Osteocyte (in vitro differentiated cells): ENCODE data around the gene GNPTG. TPM values are rescaled to one million over a fixed set of nuclear protein-coding genes. Genes with fewer than 3 reads are reported as not detected.

Experiments used
- DNase-seq: peaks from one replicate; pipeline ENCODE4 v3.0.0; 2021; ENCODE audit warnings: mixed read lengths; ENCODE audit not compliant: unreplicated experiment; ENCODE audit errors: extremely low spot score
- H3K27ac Mint-ChIP-seq: one replicate; pipeline ENCODE4 v1.8.0; 2021; ENCODE audit warnings: mild to moderate bottlenecking, mixed read lengths; ENCODE audit not compliant: unreplicated experiment
- H3K27me3 Mint-ChIP-seq: one replicate; pipeline ENCODE4 v1.8.0; 2021; ENCODE audit warnings: mixed read lengths; ENCODE audit not compliant: unreplicated experiment
- H3K36me3 Mint-ChIP-seq: one replicate; pipeline ENCODE4 v1.8.0; 2021; ENCODE audit warnings: mixed read lengths; ENCODE audit not compliant: unreplicated experiment
- H3K4me1 Mint-ChIP-seq: one replicate; pipeline ENCODE4 v1.8.0; 2021; ENCODE audit warnings: mixed read lengths; ENCODE audit not compliant: unreplicated experiment
- H3K4me3 Mint-ChIP-seq: one replicate; pipeline ENCODE4 v1.8.0; 2021; ENCODE audit warnings: mild to moderate bottlenecking, moderate library complexity, mixed read lengths; ENCODE audit not compliant: unreplicated experiment
- H3K9me3 Mint-ChIP-seq: one replicate; pipeline ENCODE4 v1.8.0; 2021; ENCODE audit warnings: mixed read lengths; ENCODE audit not compliant: unreplicated experiment
- total RNA-seq: library from RNA; stranded (reverse); gene quantifications from 2 replicates; pipeline ENCODE4 v1.2.1, GENCODE V29; 2021
- TF ChIP-seq, protein P1 (sequence below): fragments of 200-600 bp; sonication (generic); IDR thresholded peaks from 2 replicates; pipeline ENCODE4 v1.5.0; 2021; ENCODE audit warnings: antibody characterized with exemption, mild to moderate bottlenecking, moderate library complexity

The GNPTG gene
- total RNA-seq, 1 donor from 2014 or later = 94.3 TPM

GRCh38 chr16:1390239-1390779, 38.6 kb downstream of the GNPTG start:
- Mint-ChIP-seq H3K36me3 (peaks cover 16% of the 10 kb centered on the region), H3K4me3 (no peak overlapping the region), H3K27me3 (no peaks in the 10 kb centered on the region), H3K9me3 (no peaks in the 10 kb centered on the region), H3K4me1 (no peaks in the 10 kb centered on the region), H3K27ac (no peak overlapping the region)
- TF ChIP-seq, protein P1, sequence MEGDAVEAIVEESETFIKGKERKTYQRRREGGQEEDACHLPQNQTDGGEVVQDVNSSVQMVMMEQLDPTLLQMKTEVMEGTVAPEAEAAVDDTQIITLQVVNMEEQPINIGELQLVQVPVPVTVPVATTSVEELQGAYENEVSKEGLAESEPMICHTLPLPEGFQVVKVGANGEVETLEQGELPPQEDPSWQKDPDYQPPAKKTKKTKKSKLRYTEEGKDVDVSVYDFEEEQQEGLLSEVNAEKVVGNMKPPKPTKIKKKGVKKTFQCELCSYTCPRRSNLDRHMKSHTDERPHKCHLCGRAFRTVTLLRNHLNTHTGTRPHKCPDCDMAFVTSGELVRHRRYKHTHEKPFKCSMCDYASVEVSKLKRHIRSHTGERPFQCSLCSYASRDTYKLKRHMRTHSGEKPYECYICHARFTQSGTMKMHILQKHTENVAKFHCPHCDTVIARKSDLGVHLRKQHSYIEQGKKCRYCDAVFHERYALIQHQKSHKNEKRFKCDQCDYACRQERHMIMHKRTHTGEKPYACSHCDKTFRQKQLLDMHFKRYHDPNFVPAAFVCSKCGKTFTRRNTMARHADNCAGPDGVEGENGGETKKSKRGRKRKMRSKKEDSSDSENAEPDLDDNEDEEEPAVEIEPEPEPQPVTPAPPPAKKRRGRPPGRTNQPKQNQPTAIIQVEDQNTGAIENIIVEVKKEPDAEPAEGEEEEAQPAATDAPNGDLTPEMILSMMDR = no peak
- no peak for DNase-seq

- H3K27ac Mint-ChIP-seq = no peak overlapping the region
- TF ChIP-seq, protein P1 = no peak
- H3K9me3 Mint-ChIP-seq = no peaks in the 10 kb centered on the region
- H3K36me3 Mint-ChIP-seq = peaks cover 21% of the 10 kb centered on the region
- H3K27me3 Mint-ChIP-seq = no peaks in the 10 kb centered on the region
- no peak for DNase-seq
- no peak overlapping the region for H3K4me3 Mint-ChIP-seq
- no peaks in the 10 kb centered on the region for H3K4me1 Mint-ChIP-seq
These were observed 41.1 kb downstream of the GNPTG start for GRCh38 chr16:1392826-1393225.

GRCh38 chr16:1393613-1394176, 42.0 kb downstream of the GNPTG start:
- no peak overlapping the region for H3K27ac Mint-ChIP-seq
- no peak for DNase-seq
- H3K9me3 Mint-ChIP-seq = no peaks in the 10 kb centered on the region
- peaks cover 26% of the 10 kb centered on the region for H3K36me3 Mint-ChIP-seq
- H3K27me3 Mint-ChIP-seq = no peaks in the 10 kb centered on the region
- no peak overlapping the region for H3K4me3 Mint-ChIP-seq
- no peaks in the 10 kb centered on the region for H3K4me1 Mint-ChIP-seq
- TF ChIP-seq, protein P1 = no peak

DNA sequence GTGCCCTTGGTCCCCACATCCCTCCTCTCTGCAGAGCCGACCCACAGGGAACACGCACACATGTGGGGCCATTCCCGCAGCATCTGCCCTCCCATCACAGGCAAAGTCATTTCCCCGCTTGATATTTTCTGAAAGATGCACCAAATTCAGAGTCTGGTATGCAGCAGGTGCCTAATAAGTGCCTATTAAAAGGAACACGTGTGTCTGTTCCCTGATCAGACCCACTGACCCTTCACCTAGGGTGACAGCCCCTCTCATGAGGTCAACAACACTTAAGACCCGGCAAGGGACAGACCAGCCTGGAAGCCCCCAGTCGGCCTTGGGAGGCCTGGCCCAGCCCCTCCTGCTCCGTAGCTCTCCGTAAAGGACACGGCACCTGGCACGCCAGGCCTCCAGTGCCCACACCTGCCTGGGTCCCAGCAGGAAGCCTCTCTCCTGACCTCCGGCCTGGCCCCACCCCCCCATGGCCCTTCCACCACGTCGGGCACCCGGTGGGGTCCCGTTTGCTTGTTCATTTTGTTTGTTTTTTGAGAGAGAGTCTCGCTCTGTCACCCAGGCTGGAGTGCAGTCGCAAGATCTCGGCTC, 42.7 kb downstream of the GNPTG start:
- Mint-ChIP-seq H3K27me3 (no peaks in the 10 kb centered on the region), H3K36me3 (peaks cover 28% of the 10 kb centered on the region), H3K4me3 (no peak overlapping the region), H3K9me3 (no peaks in the 10 kb centered on the region), H3K4me1 (no peaks in the 10 kb centered on the region), H3K27ac (no peak overlapping the region)
- TF ChIP-seq, protein P1 = no peak
- DNase-seq = no peak

DNA sequence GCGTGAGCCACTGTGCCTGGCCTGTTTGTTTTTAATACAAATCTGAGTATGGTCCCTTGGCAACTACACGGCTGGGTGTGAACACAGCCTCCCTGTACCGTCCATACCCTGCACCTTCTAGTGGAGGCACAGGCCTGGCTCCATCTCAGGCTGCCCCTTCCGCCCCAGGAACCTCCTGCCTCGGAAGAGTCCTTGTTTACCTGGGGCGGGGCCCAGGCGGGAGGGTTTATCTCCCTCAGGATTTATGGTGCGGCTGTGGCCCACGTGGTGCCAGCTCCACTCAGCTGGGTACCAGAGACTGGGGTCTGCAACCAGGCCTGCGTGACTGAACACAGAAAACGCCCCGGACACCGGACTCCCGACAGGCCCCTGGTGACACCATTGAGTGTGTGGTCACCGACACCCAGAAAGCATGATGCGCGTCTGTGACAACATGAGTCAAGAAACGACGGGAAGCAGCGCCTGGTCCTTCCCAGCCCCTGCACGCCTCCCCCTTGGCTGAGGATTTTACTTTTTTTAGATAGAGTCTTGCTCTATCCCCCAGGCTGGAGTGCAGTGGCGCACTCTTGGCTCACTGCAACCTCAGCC, 43.8 kb downstream of the GNPTG start:
- no peak for DNase-seq
- no peaks in the 10 kb centered on the region for H3K9me3 Mint-ChIP-seq
- H3K36me3 Mint-ChIP-seq = peaks cover 27% of the 10 kb centered on the region
- TF ChIP-seq, protein P1 = no peak
- H3K4me3 Mint-ChIP-seq = no peak overlapping the region
- H3K27ac Mint-ChIP-seq = no peak overlapping the region
- H3K4me1 Mint-ChIP-seq = no peaks in the 10 kb centered on the region
- no peaks in the 10 kb centered on the region for H3K27me3 Mint-ChIP-seq
